ENCODE results near the gene IRF2.
"Not testable (repeated sequence)": the region's sequence is repeated elsewhere in the genome, so short reads cannot be mapped to it uniquely, and the experiment has no call there.

Gene IRF2

GRCh38 chr4:184386271-184386781, 88.0 kb downstream of the IRF2 start:
- no peak for DNase-seq

- no peak for DNase-seq
Observed at GRCh38 chr4:184385705-184386141, 88.6 kb downstream of the IRF2 start.

GRCh38 chr4:184384810-184385557, 89.4 kb downstream of the IRF2 start:
- no peak for DNase-seq

- no peak for DNase-seq
Observed at GRCh38 chr4:184384056-184384809, 90.1 kb downstream of the IRF2 start.

- no peak for DNase-seq
Observed at GRCh38 chr4:184383497-184384055, 90.8 kb downstream of the IRF2 start.

- DNase-seq: no peak
Observed at GRCh38 chr4:184382189-184382846, 92.0 kb downstream of the IRF2 start.

- no peak for DNase-seq
Observed at GRCh38 chr4:184380707-184381106, 93.6 kb downstream of the IRF2 start.

GRCh38 chr4:184380214-184380613, 94.1 kb downstream of the IRF2 start:
- not testable (repeated sequence) for DNase-seq

- no peak for DNase-seq
Observed at GRCh38 chr4:184376923-184377322, 97.4 kb downstream of the IRF2 start.

- DNase-seq: no peak
Observed at GRCh38 chr4:184376126-184376838, 98.1 kb downstream of the IRF2 start.

GRCh38 chr4:184375623-184376022, 98.7 kb downstream of the IRF2 start:
- not testable (repeated sequence) for DNase-seq

- no peak for DNase-seq
Observed at GRCh38 chr4:184375027-184375426, 99.3 kb downstream of the IRF2 start.

GRCh38 chr4:184373886-184374405, 100.4 kb downstream of the IRF2 start:
- DNase-seq: no peak

- DNase-seq: no peak
Observed at GRCh38 chr4:184371390-184371787, 103.0 kb downstream of the IRF2 start.

- DNase-seq: no peak
Observed at GRCh38 chr4:184370711-184371389, 103.5 kb downstream of the IRF2 start.

GRCh38 chr4:184369871-184370270, 104.5 kb downstream of the IRF2 start:
- no peak for DNase-seq

- DNase-seq: no peak
Observed at GRCh38 chr4:184368731-184369130, 105.6 kb downstream of the IRF2 start.

- DNase-seq: no peak
Observed at GRCh38 chr4:184368290-184368689, 106.1 kb downstream of the IRF2 start.

GRCh38 chr4:184364100-184364921, 110.0 kb downstream of the IRF2 start:
- no peak for DNase-seq

GRCh38 chr4:184363258-184363657, 111.1 kb downstream of the IRF2 start:
- DNase-seq: no peak

- DNase-seq: no peak
Observed at GRCh38 chr4:184362396-184362795, 112.0 kb downstream of the IRF2 start.

Data from activated CD8-positive, alpha-beta memory T cell treated with anti-CD3 and anti-CD28 coated beads, Interleukin-2, amount 50 U/mL, for 48 hours (primary cell).